HCT116 (cell line): ENCODE data around the gene CFDP1. TPM values are rescaled to one million over a fixed set of nuclear protein-coding genes. Genes with fewer than 3 reads are reported as not detected.

Experiments used
- ATAC-seq: fragments of 200-7000 bp; cut with Tn5 transposase; 2 replicates; pipeline ENCODE4 v1.9.1; 2020; ENCODE audit warnings: mild to moderate bottlenecking, moderate library complexity
- BruUV-seq: library from RNA; stranded (reverse); fragments of 400-500 nt; replicated peaks from 2 replicates; lab custom pipeline; 2021; lab: Mats Ljungman, UMichigan
- CTCF ChIA-PET: fragments of 300-600 bp; sonication (Branson Sonifier 250); formaldehyde crosslinking; loops from one replicate; lab custom pipeline; 2021; ENCODE audit warnings: antibody characterized with exemption; lab: Charles Lee
- POLR2A ChIA-PET: fragments of 300-600, 350-600 bp; sonication (Branson Sonifier 250); formaldehyde crosslinking; loops from one replicate; lab custom pipeline; 2021; ENCODE audit warnings: antibody characterized with exemption; lab: Charles Lee
- RAD21 ChIA-PET, 2 experiments: fragments of 300-600 bp; sonication (Branson Sonifier 250); formaldehyde crosslinking; loops; one replicate each; lab custom pipeline; 2023; ENCODE audit warnings: low total read pairs in 2 of 2; ENCODE audit not compliant: uncharacterized antibody in 2 of 2, unreplicated experiment in 2 of 2, low non-redundant PET in 1 of 2; lab: Charles Lee
- DNase-seq: peaks from one replicate; pipeline ENCODE4 v3.0.0-alpha.2; 2010; ENCODE audit warnings: low read depth, low spot score
- H2AFZ ChIP-seq: fragments of 200-600 bp; shearing (Covaris generic), sonication (generic); 2 replicates; pipeline ENCODE4 v1.6.1; 2017; ENCODE audit warnings: low read depth, mixed run types, mixed read lengths, antibody characterized with exemption, low read length; ENCODE audit not compliant: poor library complexity, severe bottlenecking
- H3K27ac ChIP-seq: 2 replicates; pipeline ENCODE4 v1.5.1; 2012; ENCODE audit warnings: low read depth, low read length
- H3K27me3 ChIP-seq: fragments of 200-600 bp; sonication (generic); 2 replicates; pipeline ENCODE4 v1.6.1; 2016; ENCODE audit warnings: mixed run types, low read length, mixed read lengths; ENCODE audit not compliant: insufficient read depth
- H3K36me3 ChIP-seq, 2 experiments: fragments of 200-500 bp in 1 of 2; fragments of 200-600 bp in 1 of 2; sonication (Bioruptor generic) in 1 of 2; sonication (generic) in 1 of 2; 2 replicates each; pipeline versions ENCODE4 v1.5.1 to v1.6.1; 2014 to 2016; ENCODE audit warnings: low read length in 2 of 2, inconsistent platforms in 1 of 2, mixed read lengths in 1 of 2, mixed run types in 1 of 2; ENCODE audit not compliant: insufficient read depth in 2 of 2, control insufficient read depth in 1 of 2
- H3K4me1 ChIP-seq, 2 experiments: fragments of 200-600 bp in 1 of 2; sonication (generic) in 1 of 2; 2 replicates each; pipeline versions ENCODE4 v1.5.1 to v1.6.1; 2012 to 2017; ENCODE audit warnings: low read length in 2 of 2, inconsistent platforms in 1 of 2, mild to moderate bottlenecking in 1 of 2, mixed read lengths in 1 of 2, mixed run types in 1 of 2, moderate library complexity in 1 of 2; ENCODE audit not compliant: insufficient read depth in 2 of 2, control insufficient read depth in 1 of 2
- H3K4me2 ChIP-seq: fragments of 200-600 bp; sonication (generic); 2 replicates; pipeline ENCODE4 v1.6.1; 2017; ENCODE audit warnings: mixed run types, low read length, mixed read lengths
- H3K4me3 ChIP-seq, 2 experiments: fragments of 200-600 bp in 1 of 2; sonication (generic) in 1 of 2; replicated peaks in 1 of 2; 2 replicates each; pipeline ENCODE4 v1.5.1; 2011 to 2016; ENCODE audit warnings: low read length in 2 of 2, control low read depth in 1 of 2, low read depth in 1 of 2, mild to moderate bottlenecking in 1 of 2, mixed read lengths in 1 of 2, mixed run types in 1 of 2
- H3K79me2 ChIP-seq: fragments of 200-600 bp; sonication (generic); 2 replicates; pipeline ENCODE4 v1.6.1; 2017; ENCODE audit warnings: mild to moderate bottlenecking, mixed run types, low read length, moderate library complexity, mixed read lengths; ENCODE audit not compliant: insufficient read depth
- H3K9ac ChIP-seq: fragments of 200-600 bp; sonication (generic); 2 replicates; pipeline ENCODE4 v1.6.1; 2016; ENCODE audit warnings: low read length, mixed read lengths
- H3K9me2 ChIP-seq: fragments of 200-600 bp; sonication (generic), shearing (Covaris generic); 2 replicates; pipeline ENCODE4 v1.6.1; 2017; ENCODE audit warnings: mixed run types, mild to moderate bottlenecking, moderate library complexity; ENCODE audit not compliant: insufficient read depth
- H3K9me3 ChIP-seq, 2 experiments: fragments of 200-500 bp in 1 of 2; fragments of 200-600 bp in 1 of 2; sonication (Bioruptor generic) in 1 of 2; sonication (generic) in 1 of 2; 2 replicates each; pipeline ENCODE4 v1.6.1; 2014 to 2017; ENCODE audit warnings: low read length in 2 of 2, mixed read lengths in 2 of 2, inconsistent platforms in 1 of 2, low read depth in 1 of 2, mild to moderate bottlenecking in 1 of 2, mixed run types in 1 of 2, moderate library complexity in 1 of 2; ENCODE audit not compliant: control insufficient read depth in 1 of 2, insufficient read depth in 1 of 2
- H4K20me1 ChIP-seq: fragments of 200-600 bp; sonication (generic), shearing (Covaris generic); 2 replicates; pipeline ENCODE4 v1.6.1; 2017; ENCODE audit warnings: mixed run types, mild to moderate bottlenecking, moderate library complexity; ENCODE audit not compliant: insufficient read depth
- CEBPB ChIP-seq: IDR thresholded peaks from 2 replicates; pipeline ENCODE4 v1.6.1; 2012; ENCODE audit warnings: low read depth
- EGR1 ChIP-seq: IDR thresholded peaks from 2 replicates; pipeline ENCODE4 v1.6.1; 2012; ENCODE audit warnings: low read depth
- EZH2 ChIP-seq: fragments of 200-600 bp; sonication (generic); IDR thresholded peaks from 2 replicates; pipeline ENCODE4 v1.6.1; 2017; ENCODE audit warnings: antibody characterized with exemption, mixed run types
- JUND ChIP-seq: IDR thresholded peaks from 2 replicates; pipeline ENCODE4 v1.6.1; 2012
- MAX ChIP-seq: IDR thresholded peaks from 2 replicates; pipeline ENCODE4 v1.6.1; 2012
- SP1 ChIP-seq: IDR thresholded peaks from 2 replicates; pipeline ENCODE4 v1.6.1; 2012; ENCODE audit warnings: low read depth
- ZNF274 ChIP-seq: fragments of 200-500 bp; sonication (Bioruptor generic); IDR thresholded peaks from 2 replicates; pipeline ENCODE4 v1.6.1; 2014; ENCODE audit warnings: mild to moderate bottlenecking, low read depth, low read length, inconsistent platforms
- intact Hi-C: fragments of 100-400 bp; cut with micrococcal nuclease; formaldehyde crosslinking; loops from 2 replicates; pipeline ENCODE4 v1.10.0; 2022
- total RNA-seq: library from RNA; stranded (reverse); gene quantifications from one replicate; pipeline ENCODE4 v1.2.1, GENCODE V29; 2021; ENCODE audit not compliant: unreplicated experiment
- TF ChIP-seq, protein P1 (sequence below): IDR thresholded peaks from 2 replicates; pipeline ENCODE4 v1.6.1; 2011; ENCODE audit warnings: mild to moderate bottlenecking, low read length, moderate library complexity; ENCODE audit not compliant: insufficient replicate concordance; ENCODE audit errors: extremely low read depth

Gene CFDP1
- total RNA-seq, 1 experiment from 2014 or later = 45.3 TPM

- RAD21 ChIA-PET = no interaction called here
- Histone ChIP-seq H2AFZ (no peak overlapping the region), H3K9me3 (no peaks in the 10 kb centered on the region)
- TF ChIP-seq, protein P1, sequence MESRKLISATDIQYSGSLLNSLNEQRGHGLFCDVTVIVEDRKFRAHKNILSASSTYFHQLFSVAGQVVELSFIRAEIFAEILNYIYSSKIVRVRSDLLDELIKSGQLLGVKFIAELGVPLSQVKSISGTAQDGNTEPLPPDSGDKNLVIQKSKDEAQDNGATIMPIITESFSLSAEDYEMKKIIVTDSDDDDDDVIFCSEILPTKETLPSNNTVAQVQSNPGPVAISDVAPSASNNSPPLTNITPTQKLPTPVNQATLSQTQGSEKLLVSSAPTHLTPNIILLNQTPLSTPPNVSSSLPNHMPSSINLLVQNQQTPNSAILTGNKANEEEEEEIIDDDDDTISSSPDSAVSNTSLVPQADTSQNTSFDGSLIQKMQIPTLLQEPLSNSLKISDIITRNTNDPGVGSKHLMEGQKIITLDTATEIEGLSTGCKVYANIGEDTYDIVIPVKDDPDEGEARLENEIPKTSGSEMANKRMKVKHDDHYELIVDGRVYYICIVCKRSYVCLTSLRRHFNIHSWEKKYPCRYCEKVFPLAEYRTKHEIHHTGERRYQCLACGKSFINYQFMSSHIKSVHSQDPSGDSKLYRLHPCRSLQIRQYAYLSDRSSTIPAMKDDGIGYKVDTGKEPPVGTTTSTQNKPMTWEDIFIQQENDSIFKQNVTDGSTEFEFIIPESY = no peak
- TF ChIP-seq MAX (no peak), CEBPB (no peak), EZH2 (no peak), JUND (no peak), ZNF274 (no peak), SP1 (no peak), EGR1 (no peak)
- TF ChIP-seq, all 23 proteins: peak for 0
- ATAC-seq = no peak
- BruUV-seq = no TSS peak
- H3K27ac ChIP-seq = no peak overlapping the region
- ChIA-PET POLR2A (no interaction called here), CTCF (interaction anchor here (1.4 to 1.5 kb wide), 2 partner anchors 10 to 106 kb away, joined by 3 read pairs; no protein-coding TSS in a partner anchor)
- no peak overlapping the region for H3K4me3 ChIP-seq
- H3K9me2 ChIP-seq = no peaks in the 10 kb centered on the region
- intact Hi-C loops = no loop called here
- peaks cover 3 to 4% of the 10 kb centered on the region in 2 experiments; a peak in 2 of 4 replicates for H3K4me1 ChIP-seq
- no peaks in the 10 kb centered on the region for H3K36me3 ChIP-seq
- no peak overlapping the region for H3K4me2 ChIP-seq
- no peaks in the 10 kb centered on the region for H4K20me1 ChIP-seq
- H3K9ac ChIP-seq = no peak overlapping the region
- no peak for DNase-seq
- H3K79me2 ChIP-seq = no peaks in the 10 kb centered on the region
- H3K27me3 ChIP-seq = no peaks in the 10 kb centered on the region
Measured at GRCh38 chr16:75279305-75279704, 154.0 kb downstream of the CFDP1 start.
